Liver (tissue), 9 donors: ENCODE results near the gene SETD1B. TPM values are rescaled to one million over a fixed set of nuclear protein-coding genes. Genes with fewer than 3 reads are reported as not detected.

Experiments used
- DNase-seq: peaks from one replicate; pipeline ENCODE4 v3.0.0-alpha.2; 2017; ENCODE audit warnings: low spot score
- H3K27ac ChIP-seq, 2 donors: one replicate each; pipeline ENCODE4 v1.7.0; 2013; ENCODE audit warnings: inconsistent platforms in 2 of 2, low read length in 2 of 2, control low read depth in 1 of 2, low read depth in 1 of 2, mild to moderate bottlenecking in 1 of 2
- H3K27me3 ChIP-seq, 4 donors: one replicate each; pipeline versions ENCODE4 v1.6.1 to v1.7.0; 2013; ENCODE audit warnings: low read length in 3 of 4, inconsistent platforms in 1 of 4, mild to moderate bottlenecking in 1 of 4, moderate library complexity in 1 of 4; ENCODE audit not compliant: control insufficient read depth in 4 of 4, insufficient read depth in 4 of 4
- H3K36me3 ChIP-seq, 4 donors: one replicate each; pipeline versions ENCODE4 v1.6.1 to v1.7.0; 2013; ENCODE audit warnings: low read length in 3 of 4, mild to moderate bottlenecking in 3 of 4, low read depth in 1 of 4, moderate library complexity in 1 of 4; ENCODE audit not compliant: control insufficient read depth in 4 of 4, insufficient read depth in 3 of 4
- H3K4me1 ChIP-seq, 4 donors: one replicate each; pipeline versions ENCODE4 v1.6.1 to v1.7.0; 2013; ENCODE audit warnings: low read length in 3 of 4, mild to moderate bottlenecking in 3 of 4, moderate library complexity in 1 of 4; ENCODE audit not compliant: control insufficient read depth in 4 of 4, insufficient read depth in 4 of 4
- H3K4me3 ChIP-seq, 3 donors: one replicate each; pipeline versions ENCODE4 v1.6.1 to v1.7.0; 2013; ENCODE audit warnings: low read length in 3 of 3, control low read depth in 1 of 3, low read depth in 1 of 3, mild to moderate bottlenecking in 1 of 3
- H3K9ac ChIP-seq, 2 donors: one replicate each; pipeline ENCODE4 v1.7.0; 2013; ENCODE audit warnings: low read length in 2 of 2, mild to moderate bottlenecking in 2 of 2, moderate library complexity in 2 of 2, control low read depth in 1 of 2, low read depth in 1 of 2
- H3K9me3 ChIP-seq, 4 donors: one replicate each; pipeline versions ENCODE4 v1.6.1 to v1.7.0; 2013; ENCODE audit warnings: low read length in 3 of 4; ENCODE audit not compliant: control insufficient read depth in 4 of 4
- ATF3 ChIP-seq: IDR thresholded peaks from 2 replicates; pipeline ENCODE4 v1.6.1; 2016; ENCODE audit warnings: antibody characterized with exemption
- FOXA1 ChIP-seq: IDR thresholded peaks from 2 replicates; pipeline ENCODE4 v1.6.1; 2016; ENCODE audit warnings: antibody characterized with exemption
- JUND ChIP-seq, 2 donors: IDR thresholded peaks; 2 replicates each; pipeline ENCODE4 v1.6.1; 2016; ENCODE audit warnings: antibody characterized with exemption in 2 of 2
- MAX ChIP-seq: IDR thresholded peaks from 2 replicates; pipeline ENCODE4 v1.6.1; 2016; ENCODE audit warnings: antibody characterized with exemption
- RAD21 ChIP-seq, 2 donors: IDR thresholded peaks; 2 replicates each; pipeline ENCODE4 v1.6.1; 2016; ENCODE audit warnings: antibody characterized with exemption in 2 of 2, mild to moderate bottlenecking in 2 of 2
- REST ChIP-seq: IDR thresholded peaks from 2 replicates; pipeline ENCODE4 v1.6.1; 2016; ENCODE audit warnings: antibody characterized with exemption, mild to moderate bottlenecking
- RXRA ChIP-seq, 2 donors: IDR thresholded peaks; 2 replicates each; pipeline ENCODE4 v1.6.1; 2017 to 2018; ENCODE audit warnings: antibody characterized with exemption in 2 of 2, mild to moderate bottlenecking in 1 of 2
- YY1 ChIP-seq: IDR thresholded peaks from 2 replicates; pipeline ENCODE4 v1.6.1; 2016; ENCODE audit warnings: antibody characterized with exemption, mild to moderate bottlenecking
- ZBTB33 ChIP-seq: IDR thresholded peaks from 2 replicates; pipeline ENCODE4 v1.6.1; 2016; ENCODE audit warnings: antibody characterized with exemption
- WGBS: extraction: QIAGEN DNeasy Blood & Tissue Kit; methylation state at CpG from one replicate; pipeline ENCODE4 v1.1.7; 2013; 5-methylcytosine and 5-hydroxymethylcytosine counted together
- polyA plus RNA-seq, 2 donors: library from polyadenylated mRNA; stranded (reverse) in 1 of 2; unstranded in 1 of 2; fragments of 200-250 nt in 1 of 2; fragments of >200 nt in 1 of 2; fragmentation: Nextera tagmentation in 1 of 2; extraction: Ambion mirVana in 1 of 2; gene quantifications; one replicate each; pipeline versions ENCODE4 v1.2.1 to v1.2.3, GENCODE V29; 2013 to 2015
- total RNA-seq, 2 donors: library from RNA; depleted of rRNA; stranded (reverse); fragments of >200 nt; gene quantifications; one replicate each; pipeline ENCODE4 v1.2.3, GENCODE V29; 2014
- donor health status: healthy.
- donor health status: healthy.
- donor health status: healthy.
- donor health status: healthy.
- donor health status: healthy.

SETD1B gene
- total and polyA plus RNA-seq, 4 donors = 1.8 to 7.9 (median 5.0) TPM

GRCh38 chr12:121802843-121803698 lies 738 bp upstream of the SETD1B start (continued):
- TF ChIP-seq ATF3 (peak; percentile 29), JUND (IDR thresholded peaks at IDR 0.05) (peak in 1 of 2 donors; percentile 42), RAD21 (IDR thresholded peaks at IDR 0.05) (peak in 1 of 2 donors; percentile 4), FOXA1 (no peak), RXRA (IDR thresholded peaks at IDR 0.05) (peak; percentile 26), ZBTB33 (no peak)

- peak overlapping the region; percentile 41 to 93 (median 81) for H3K4me3 ChIP-seq
- H3K9ac ChIP-seq = peak overlapping the region; percentile 12 to 70
- peaks cover 5 to 9% (median 7%) of the 10 kb centered on the region in 4 donors for H3K36me3 ChIP-seq
- TF ChIP-seq RAD21 (IDR thresholded peaks at IDR 0.05) (no peak), YY1 (peak; percentile 60), RXRA (IDR thresholded peaks at IDR 0.05) (peak; percentile 26 to 34), FOXA1 (no peak), ZBTB33 (no peak)
- no peaks in the 10 kb centered on the region for H3K27me3 ChIP-seq
- whole genome bisulfite sequencing = under 1% methylated on average over 63 of the region's 63 CpGs
- H3K4me1 ChIP-seq = peaks cover 4 to 38% (median 28%) of the 10 kb centered on the region in 4 donors
- no peaks in the 10 kb centered on the region for H3K9me3 ChIP-seq
- peak; percentile 71 for DNase-seq
- peak overlapping the region; percentile 89 to 90 for H3K27ac ChIP-seq
Measured at GRCh38 chr12:121804417-121805111, 755 bp downstream of the SETD1B start.

- peak overlapping the region; percentile 70 to 71 for H3K9ac ChIP-seq
- H3K27me3 ChIP-seq = no peaks in the 10 kb centered on the region
- H3K4me3 ChIP-seq = peak overlapping the region; percentile 77 to 93 (median 81)
- no peak for DNase-seq
- peak overlapping the region; percentile 89 to 90 for H3K27ac ChIP-seq
- no peaks in the 10 kb centered on the region for H3K9me3 ChIP-seq
- H3K4me1 ChIP-seq = peaks cover 7 to 46% (median 30%) of the 10 kb centered on the region in 4 donors
- TF ChIP-seq MAX (no peak), REST (peak; percentile 20)
- under 1% methylated on average over 45 of the region's 45 CpGs for WGBS
- peaks cover 5 to 15% (median 12%) of the 10 kb centered on the region in 4 donors for H3K36me3 ChIP-seq
Measured at GRCh38 chr12:121805171-121806008, 1.6 kb downstream of the SETD1B start.
